ENCODE results near the gene SYT17.

Gene SYT17

GRCh38 chr16:19254611-19255010 is 86.6 kb downstream of the SYT17 start:
- no peak for DNase-seq (ENCODE audit: low read depth in 2 of 2)

GRCh38 chr16:19264123-19264673 is 96.2 kb downstream of the SYT17 start:
- no peak for DNase-seq (ENCODE audit: low read depth in 2 of 2)

GRCh38 chr16:19265380-19265930 is 97.4 kb downstream of the SYT17 start:
- DNase-seq (ENCODE audit: low read depth in 2 of 2), result no peak

GRCh38 chr16:19266774-19267173 is 98.7 kb downstream of the SYT17 start:
- DNase-seq (ENCODE audit: low read depth in 2 of 2), result no peak

GRCh38 chr16:19269098-19269497 is 101.1 kb downstream of the SYT17 start:
- DNase-seq (ENCODE audit: low read depth in 2 of 2), result no peak

- no peak for DNase-seq (ENCODE audit: low read depth in 2 of 2)
These were observed 106.2 kb downstream of the SYT17 start for GRCh38 chr16:19274165-19274797.

GRCh38 chr16:19278403-19278802 is 110.4 kb downstream of the SYT17 start:
- no peak for DNase-seq (ENCODE audit: low read depth in 2 of 2)

- no peak for DNase-seq (ENCODE audit: low read depth in 2 of 2)
These were observed 113.2 kb downstream of the SYT17 start for GRCh38 chr16:19281246-19281645.

GRCh38 chr16:19282101-19282500 is 114.1 kb downstream of the SYT17 start:
- DNase-seq (ENCODE audit: low read depth in 2 of 2), result no peak

GRCh38 chr16:19283637-19284036 is 115.6 kb downstream of the SYT17 start:
- no peak for DNase-seq (ENCODE audit: low read depth in 2 of 2)

GRCh38 chr16:19284207-19284606 is 116.2 kb downstream of the SYT17 start:
- no peak for DNase-seq (ENCODE audit: low read depth in 2 of 2)

GRCh38 chr16:19285431-19285830 is 117.4 kb downstream of the SYT17 start, which contains the start of gene CLEC19A:
CLEC19A (plus strand) TSS chr16:19285731; CDS start chr16:19285852, 121 bp downstream.
- DNase-seq (ENCODE audit: low read depth in 2 of 2), result no peak

GRCh38 chr16:19286827-19287226 is 118.8 kb downstream of the SYT17 start:
- no peak for DNase-seq (ENCODE audit: low read depth in 2 of 2)

- DNase-seq (ENCODE audit: low read depth in 2 of 2), result no peak
These were observed 119.2 kb downstream of the SYT17 start for GRCh38 chr16:19287241-19287640.

- DNase-seq (ENCODE audit: low read depth in 2 of 2), result no peak
These were observed 121.1 kb downstream of the SYT17 start for GRCh38 chr16:19288872-19289799.

- DNase-seq (ENCODE audit: low read depth in 2 of 2), result no peak
These were observed 121.9 kb downstream of the SYT17 start for GRCh38 chr16:19289811-19290485.

GRCh38 chr16:19290860-19291259 is 122.8 kb downstream of the SYT17 start:
- DNase-seq (ENCODE audit: low read depth in 2 of 2), result no peak

GRCh38 chr16:19291475-19291874 is 123.4 kb downstream of the SYT17 start:
- no peak for DNase-seq (ENCODE audit: low read depth in 2 of 2)

- DNase-seq (ENCODE audit: low read depth in 2 of 2), result no peak
These were observed 124.1 kb downstream of the SYT17 start for GRCh38 chr16:19292186-19292585.

GRCh38 chr16:19294156-19294649 is 126.2 kb downstream of the SYT17 start:
- no peak for DNase-seq (ENCODE audit: low read depth in 2 of 2)

GRCh38 chr16:19295393-19295792 is 127.4 kb downstream of the SYT17 start:
- DNase-seq (ENCODE audit: low read depth in 2 of 2), result no peak

GRCh38 chr16:19297454-19297853 is 129.4 kb downstream of the SYT17 start:
- DNase-seq (ENCODE audit: low read depth in 2 of 2), result no peak

Data from stimulated activated CD8-positive, alpha-beta memory T cell treated with anti-CD3 and anti-CD28 coated beads, Interleukin-15, amount 100 ng/mL, for 4 hours (primary cell).